Amniotic epithelial cell (primary cell): Measurements from ENCODE around the gene FBXW4.

ENCODE experiments used
- DNase-seq: peaks from one replicate; pipeline ENCODE4 v3.0.0-alpha.2; 2010; ENCODE audit warnings: low read depth

The FBXW4 gene

GRCh38 chr10:101566333-101567164 is 128.4 kb downstream of the FBXW4 start:
- no peak for DNase-seq

- DNase-seq = no peak
Observed at GRCh38 chr10:101565936-101566332, 129.0 kb downstream of the FBXW4 start.

- DNase-seq = no peak
Observed at GRCh38 chr10:101565370-101565900, 129.5 kb downstream of the FBXW4 start.

- DNase-seq = no peak
Observed at GRCh38 chr10:101564490-101564991, 130.4 kb downstream of the FBXW4 start.

GRCh38 chr10:101563497-101564040 is 131.4 kb downstream of the FBXW4 start:
- DNase-seq = no peak

- DNase-seq = no peak
Observed at GRCh38 chr10:101563007-101563406, 132.0 kb downstream of the FBXW4 start.

- no peak for DNase-seq
Observed at GRCh38 chr10:101562231-101562630, 132.7 kb downstream of the FBXW4 start.

GRCh38 chr10:101561068-101561915 is 133.7 kb downstream of the FBXW4 start:
- no peak for DNase-seq
